PC-3 (cell line): ENCODE measurements around the gene SALL3. TPM values are rescaled to one million over a fixed set of nuclear protein-coding genes. Genes with fewer than 3 reads are reported as not detected.

Experiments
- ATAC-seq: fragments of 200-7000 bp; cut with Tn5 transposase; 2 replicates; pipeline ENCODE4 v1.9.1; 2020; ENCODE audit warnings: mild to moderate bottlenecking, moderate library complexity
- BruUV-seq: library from RNA; stranded (reverse); fragments of 400-500 nt; replicated peaks from 2 replicates; lab custom pipeline; 2021; lab: Mats Ljungman, UMichigan
- CTCF ChIA-PET: fragments of 300-600 bp; sonication (Branson Sonifier 250); formaldehyde crosslinking; loops from one replicate; lab custom pipeline; 2022; ENCODE audit warnings: antibody characterized with exemption; lab: Charles Lee
- POLR2A ChIA-PET: fragments of 300-600 bp; sonication (Branson Sonifier 250); formaldehyde crosslinking; loops from one replicate; lab custom pipeline; 2022; ENCODE audit warnings: antibody characterized with exemption; ENCODE audit not compliant: unreplicated experiment; lab: Charles Lee
- DNase-seq: peaks from one replicate; pipeline ENCODE4 v3.0.0-alpha.2; 2015
- H2AFZ ChIP-seq: fragments of 300-600 bp; sonication (generic); 2 replicates; pipeline ENCODE4 v1.6.0; 2016; ENCODE audit warnings: antibody characterized with exemption, low read length
- H3F3A ChIP-seq: fragments of 300-600 bp; sonication (generic); one replicate; pipeline ENCODE4 v1.6.0; 2017; ENCODE audit warnings: antibody characterized with exemption, low read length, control low read depth, mild to moderate bottlenecking; ENCODE audit not compliant: unreplicated experiment
- H3K27ac ChIP-seq: fragments of 300-600 bp; sonication (generic); 2 replicates; pipeline ENCODE4 v1.5.1; 2016; ENCODE audit warnings: mild to moderate bottlenecking, low read length
- H3K27me3 ChIP-seq: fragments of 300-600 bp; sonication (generic); 2 replicates; pipeline ENCODE4 v1.6.1; 2016; ENCODE audit warnings: low read length, mixed read lengths
- H3K36me3 ChIP-seq: fragments of 300-600 bp; sonication (generic); 2 replicates; pipeline ENCODE4 v1.6.1; 2016; ENCODE audit warnings: low read depth, mixed run types, low read length, mixed read lengths
- H3K4me1 ChIP-seq: fragments of 300-600 bp; sonication (generic); 2 replicates; pipeline ENCODE4 v1.5.1; 2016; ENCODE audit warnings: low read length; ENCODE audit not compliant: insufficient read depth
- H3K4me2 ChIP-seq: fragments of 300-600 bp; sonication (generic); 2 replicates; pipeline ENCODE4 v1.6.0; 2016; ENCODE audit warnings: low read length
- H3K4me3 ChIP-seq: fragments of 300-600 bp; sonication (generic); 2 replicates; pipeline ENCODE4 v1.5.1; 2016; ENCODE audit warnings: mild to moderate bottlenecking, low read length, mixed read lengths
- H3K79me2 ChIP-seq: fragments of 300-600 bp; sonication (generic); 2 replicates; pipeline ENCODE4 v1.6.1; 2017; ENCODE audit warnings: low read length, mixed read lengths
- H3K9ac ChIP-seq: fragments of 300-600 bp; sonication (generic); 2 replicates; pipeline ENCODE4 v1.6.0; 2016; ENCODE audit warnings: mild to moderate bottlenecking, low read length
- H3K9me2 ChIP-seq: fragments of 300-600 bp; sonication (generic); replicated peaks from 2 replicates; pipeline ENCODE4 v1.6.1; 2016; ENCODE audit warnings: mixed run types, low read length, mixed read lengths
- H3K9me3 ChIP-seq: fragments of 300-600 bp; sonication (generic); 2 replicates; pipeline ENCODE4 v1.6.1; 2016; ENCODE audit warnings: low read length, mixed read lengths
- H4K20me1 ChIP-seq: fragments of 300-600 bp; sonication (generic); 2 replicates; pipeline ENCODE4 v1.6.1; 2016; ENCODE audit warnings: low read length, mixed read lengths
- CTCF ChIP-seq: fragments of 300-600 bp; sonication (generic); conservative IDR thresholded peaks from 2 replicates; pipeline ENCODE4 v1.5.1; 2017; ENCODE audit warnings: antibody characterized with exemption, low read depth, mild to moderate bottlenecking, low read length
- EZH2 ChIP-seq: fragments of 300-600 bp; sonication (generic); IDR thresholded peaks from one replicate; pipeline ENCODE4 v1.6.1; 2017; ENCODE audit warnings: antibody characterized with exemption, mild to moderate bottlenecking, low read length; ENCODE audit not compliant: unreplicated experiment
- EZH2phosphoT487 ChIP-seq: fragments of 300-600 bp; sonication (generic); IDR thresholded peaks from 2 replicates; pipeline ENCODE4 v1.6.1; 2018; ENCODE audit warnings: mild to moderate bottlenecking, antibody characterized with exemption, low read length, borderline replicate concordance
- intact Hi-C: fragments of 100-400 bp; cut with micrococcal nuclease; formaldehyde crosslinking; loops from 2 replicates; pipeline ENCODE4 v1.9.0; 2023
- total RNA-seq: library from RNA; depleted of rRNA; stranded (reverse); fragments of >200 nt; gene quantifications from 2 replicates; pipeline ENCODE4 v1.2.3, GENCODE V29; 2014

The SALL3 gene
- total RNA-seq, 1 experiment from 2014 or later = not detected

- H3K4me2 ChIP-seq = no peak overlapping the region
- H3K79me2 ChIP-seq = no peaks in the 10 kb centered on the region
- BruUV-seq = no TSS peak
- CTCF ChIA-PET = no interaction called here
- intact Hi-C loops = no loop called here
- H3K4me1 ChIP-seq = no peaks in the 10 kb centered on the region
- no peak overlapping the region for H3K27ac ChIP-seq
- no peak overlapping the region for H3K9ac ChIP-seq
- no peaks in the 10 kb centered on the region for H4K20me1 ChIP-seq
- POLR2A ChIA-PET = no interaction called here
- no peaks in the 10 kb centered on the region for H3K9me2 ChIP-seq
- no peaks in the 10 kb centered on the region for H3K9me3 ChIP-seq
- no peaks in the 10 kb centered on the region for H3F3A ChIP-seq
- H3K4me3 ChIP-seq = no peak overlapping the region
- no peak overlapping the region for H2AFZ ChIP-seq
- H3K36me3 ChIP-seq = no peaks in the 10 kb centered on the region
- ATAC-seq (no peak), DNase-seq (no peak)
- no peak for TF ChIP-seq EZH2
- no peak for TF ChIP-seq EZH2phosphoT487
- no peak for TF ChIP-seq CTCF
- peaks cover 90% of the 10 kb centered on the region for H3K27me3 ChIP-seq
These were observed 34.0 kb upstream of the SALL3 start for GRCh38 chr18:78945628-78946027.

- Histone ChIP-seq H2AFZ (no peak overlapping the region), H3K9ac (no peak overlapping the region), H3K9me3 (no peaks in the 10 kb centered on the region), H3K27me3 (peaks cover 81% of the 10 kb centered on the region), H4K20me1 (no peaks in the 10 kb centered on the region), H3K4me1 (no peaks in the 10 kb centered on the region), H3K4me2 (no peak overlapping the region), H3K79me2 (no peaks in the 10 kb centered on the region), H3K9me2 (no peaks in the 10 kb centered on the region), H3K36me3 (no peaks in the 10 kb centered on the region), H3F3A (no peaks in the 10 kb centered on the region), H3K4me3 (no peak overlapping the region), H3K27ac (no peak overlapping the region)
- BruUV-seq = no TSS peak
- TF ChIP-seq EZH2phosphoT487 = no peak
- no peak for TF ChIP-seq EZH2
- TF ChIP-seq CTCF = no peak
- ChIA-PET POLR2A (no interaction called here), CTCF (no interaction called here)
- intact Hi-C loops = no loop called here
- ATAC-seq (no peak), DNase-seq (no peak)
These were observed 32.3 kb upstream of the SALL3 start for GRCh38 chr18:78947291-78947690.

GRCh38 chr18:78948221-78948620, 31.4 kb upstream of the SALL3 start:
- DNase-seq (no peak), ATAC-seq (no peak)
- Histone ChIP-seq H3K36me3 (no peaks in the 10 kb centered on the region), H3K4me3 (no peak overlapping the region), H3K9me3 (no peaks in the 10 kb centered on the region), H4K20me1 (no peaks in the 10 kb centered on the region), H3K9ac (no peak overlapping the region), H3K9me2 (no peaks in the 10 kb centered on the region), H3K4me2 (no peak overlapping the region), H3K4me1 (no peaks in the 10 kb centered on the region), H3K79me2 (no peaks in the 10 kb centered on the region), H3F3A (no peaks in the 10 kb centered on the region), H3K27me3 (peaks cover 76% of the 10 kb centered on the region), H2AFZ (no peak overlapping the region), H3K27ac (no peak overlapping the region)
- ChIA-PET POLR2A (no interaction called here), CTCF (no interaction called here)
- intact Hi-C loops = no loop called here
- BruUV-seq = no TSS peak
- TF ChIP-seq EZH2phosphoT487 = no peak
- no peak for TF ChIP-seq CTCF
- TF ChIP-seq EZH2 = no peak
